ENCODE measurements around the gene PLEKHG1. TPM values are rescaled to one million over a fixed set of nuclear protein-coding genes. Genes with fewer than 3 reads are reported as not detected.
A peak's percentile ranks its signal among the peaks of the same experiment; 100 is the strongest.

Gene PLEKHG1
- polyA plus RNA-seq (2011; rRNA removed) (0.39 and 0.56 TPM in 2 replicates), polyA minus RNA-seq (2011; rRNA and poly(A)+ RNA removed) (1.3 and 2.1 TPM in 2 replicates)

GRCh38 chr6:150599199-150600009, at the start of gene PLEKHG1:
PLEKHG1 (plus strand) TSS chr6:150599885; CDS start chr6:150733682, 133,797 bp downstream.
- no peak for DNase-seq (ENCODE audit: low read depth)
- Histone ChIP-seq H3K36me3 (ENCODE audit: control insufficient read depth, insufficient read depth, low read length) (no peaks in the 10 kb centered on the region), H3K4me3 (ENCODE audit: low read depth, low read length) (peak within 1 kb of the TSS; percentile 51), H3K27me3 (ENCODE audit: control insufficient read depth, insufficient read depth, low read length) (peaks cover 20% of the 10 kb centered on the region)
- CTCF ChIA-PET, result no interaction called here
- POLR2A ChIA-PET, result no interaction called here
- no peak for TF ChIP-seq CTCF (IDR thresholded peaks at IDR 0.05; ENCODE audit: insufficient read depth, low read depth, low read length)

- H3K36me3 ChIP-seq (ENCODE audit: control insufficient read depth, insufficient read depth, low read length), result no peaks in the 10 kb centered on the region
- no peak for TF ChIP-seq CTCF (IDR thresholded peaks at IDR 0.05; ENCODE audit: insufficient read depth, low read depth, low read length)
- no peak for DNase-seq (ENCODE audit: low read depth)
- H3K27me3 ChIP-seq (ENCODE audit: control insufficient read depth, insufficient read depth, low read length), result 0 out of 2 replicates have a peak, but pooled peaks cover 2% of the 10 kb centered on the region
- CTCF ChIA-PET, result no interaction called here
- POLR2A ChIA-PET, result no interaction called here
- no peak overlapping the region for H3K4me3 ChIP-seq (ENCODE audit: low read depth, low read length)
These were observed 49.4 kb upstream of the PLEKHG1 start for GRCh38 chr6:150550244-150550643.

GRCh38 chr6:150557043-150557599, 42.6 kb upstream of the PLEKHG1 start:
- POLR2A ChIA-PET, result no interaction called here
- Histone ChIP-seq H3K4me3 (ENCODE audit: low read depth, low read length) (no peak overlapping the region), H3K36me3 (ENCODE audit: control insufficient read depth, insufficient read depth, low read length) (no peaks in the 10 kb centered on the region), H3K27me3 (ENCODE audit: control insufficient read depth, insufficient read depth, low read length) (no peaks in the 10 kb centered on the region)
- no peak for TF ChIP-seq CTCF (IDR thresholded peaks at IDR 0.05; ENCODE audit: insufficient read depth, low read depth, low read length)
- DNase-seq (ENCODE audit: low read depth), result no peak
- CTCF ChIA-PET, result no interaction called here

- H3K36me3 ChIP-seq (ENCODE audit: control insufficient read depth, insufficient read depth, low read length), result no peaks in the 10 kb centered on the region
- H3K4me3 ChIP-seq (ENCODE audit: low read depth, low read length), result no peak overlapping the region
- DNase-seq (ENCODE audit: low read depth), result no peak
- no peaks in the 10 kb centered on the region for H3K27me3 ChIP-seq (ENCODE audit: control insufficient read depth, insufficient read depth, low read length)
- ChIA-PET POLR2A (no interaction called here), CTCF (no interaction called here)
- TF ChIP-seq CTCF (IDR thresholded peaks at IDR 0.05; ENCODE audit: insufficient read depth, low read depth, low read length), result no peak
These were observed 39.4 kb upstream of the PLEKHG1 start for GRCh38 chr6:150560004-150560883.

GRCh38 chr6:150560884-150561219, 38.8 kb upstream of the PLEKHG1 start:
- H3K4me3 ChIP-seq (ENCODE audit: low read depth, low read length), result no peak overlapping the region
- H3K27me3 ChIP-seq (ENCODE audit: control insufficient read depth, insufficient read depth, low read length), result no peaks in the 10 kb centered on the region
- H3K36me3 ChIP-seq (ENCODE audit: control insufficient read depth, insufficient read depth, low read length), result no peaks in the 10 kb centered on the region
- no peak for TF ChIP-seq CTCF (IDR thresholded peaks at IDR 0.05; ENCODE audit: insufficient read depth, low read depth, low read length)
- CTCF ChIA-PET, result no interaction called here
- POLR2A ChIA-PET, result no interaction called here
- DNase-seq (ENCODE audit: low read depth), result no peak
